ENCODE data around the gene CES3.
A peak's percentile ranks its signal among the peaks of the same experiment; 100 is the strongest.

CES3 gene

DNA sequence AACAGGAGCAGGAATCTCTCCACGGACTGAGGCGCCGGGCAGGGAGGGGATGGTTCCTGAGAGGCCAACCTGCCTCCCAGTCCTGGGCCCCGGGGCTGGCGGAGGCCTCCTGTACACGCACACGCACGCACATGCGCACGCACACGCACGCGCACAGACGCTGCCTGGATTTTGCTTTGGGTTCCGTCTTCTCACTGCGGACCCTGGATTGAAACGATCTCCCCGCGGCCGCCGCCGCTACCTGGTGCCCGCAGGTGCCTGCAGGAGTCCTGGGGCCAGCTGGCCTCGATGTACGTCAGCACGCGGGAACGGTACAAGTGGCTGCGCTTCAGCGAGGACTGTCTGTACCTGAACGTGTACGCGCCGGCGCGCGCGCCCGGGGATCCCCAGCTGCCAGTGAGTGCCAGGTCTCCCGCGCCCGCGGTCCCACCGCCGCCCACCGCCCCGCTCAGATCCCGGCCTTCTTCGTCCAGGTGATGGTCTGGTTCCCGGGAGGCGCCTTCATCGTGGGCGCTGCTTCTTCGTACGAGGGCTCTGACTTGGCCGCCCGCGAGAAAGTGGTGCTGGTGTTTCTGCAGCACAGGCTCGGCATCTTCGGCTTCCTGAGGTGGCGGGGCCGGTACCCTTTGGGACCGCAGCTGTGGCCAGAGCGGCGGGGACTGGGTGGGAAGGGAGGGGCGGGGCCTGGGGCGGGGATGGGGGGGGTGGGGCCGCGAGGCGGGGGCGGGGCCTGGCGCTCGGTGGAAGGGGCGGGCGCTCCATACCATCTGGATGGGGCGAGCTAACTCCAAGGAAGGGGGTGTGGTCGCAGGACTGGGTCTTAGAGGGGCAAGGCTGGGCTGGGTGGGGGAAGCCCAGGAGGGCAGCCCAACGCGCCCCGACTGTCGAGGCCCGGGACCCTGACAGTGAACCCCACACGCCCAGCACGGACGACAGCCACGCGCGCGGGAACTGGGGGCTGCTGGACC lies 39.6 kb downstream of the CES3 start:
- DNase-seq (ENCODE audit: extremely low read depth in 1 of 2, low read depth in 1 of 2): peak in 1 of 2 donors; percentile 29

DNA sequence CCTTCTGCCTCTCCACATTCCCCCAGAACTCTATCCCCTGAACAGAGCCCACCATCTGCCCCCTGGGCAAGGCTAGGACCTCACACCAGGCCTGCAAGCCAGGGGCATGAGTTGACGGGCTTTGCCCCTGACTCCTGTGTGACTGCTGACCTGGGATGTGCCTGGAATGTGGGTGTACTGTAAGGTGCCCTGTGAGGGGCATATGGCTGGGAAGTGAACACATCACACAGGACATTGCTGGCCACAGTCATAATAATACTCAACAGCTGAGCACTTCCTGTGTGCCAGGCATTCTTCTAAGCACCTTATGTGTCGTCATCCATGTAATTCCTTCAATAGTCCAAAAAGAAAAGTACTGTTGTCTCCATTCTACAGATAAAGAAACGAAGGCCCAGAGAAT lies 40.7 kb downstream of the CES3 start:
- no peak for DNase-seq (ENCODE audit: extremely low read depth in 1 of 2, low read depth in 1 of 2)

DNA sequence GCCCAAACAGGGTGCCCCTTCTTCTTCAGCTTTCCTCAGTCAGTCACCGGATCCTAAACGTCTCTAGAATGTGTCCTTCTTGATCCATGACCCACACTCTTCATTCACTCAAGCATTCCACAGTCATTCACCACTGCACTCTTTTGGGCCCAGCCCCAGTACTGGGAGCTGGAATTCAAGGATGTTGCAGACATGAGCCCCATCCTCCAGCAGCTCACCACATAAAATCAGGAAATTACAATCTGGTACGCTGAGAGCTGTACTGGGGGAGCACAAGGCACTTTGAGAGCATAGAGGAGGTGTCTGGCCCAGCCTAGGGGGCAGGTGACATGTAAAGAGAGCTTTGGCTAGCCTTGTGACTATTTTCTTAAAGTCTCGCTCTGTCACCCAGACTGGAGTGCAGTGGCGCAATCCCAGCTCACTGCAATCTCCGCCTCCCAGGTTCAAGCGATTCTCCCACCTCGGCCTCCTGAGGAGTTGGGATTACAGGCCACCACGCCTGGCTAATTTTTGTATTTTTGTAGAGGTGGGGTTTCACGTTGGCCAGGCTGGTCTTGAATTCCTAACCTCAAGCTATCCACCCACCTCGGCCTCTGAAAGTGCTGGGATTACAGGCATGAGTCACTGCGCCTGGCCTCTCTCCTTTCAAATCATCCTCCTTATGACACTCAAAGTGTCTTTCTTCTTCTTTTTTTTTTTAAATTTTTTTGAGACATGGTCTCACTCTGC lies 46.0 kb downstream of the CES3 start:
- no peak for DNase-seq (ENCODE audit: extremely low read depth in 1 of 2, low read depth in 1 of 2)

DNA sequence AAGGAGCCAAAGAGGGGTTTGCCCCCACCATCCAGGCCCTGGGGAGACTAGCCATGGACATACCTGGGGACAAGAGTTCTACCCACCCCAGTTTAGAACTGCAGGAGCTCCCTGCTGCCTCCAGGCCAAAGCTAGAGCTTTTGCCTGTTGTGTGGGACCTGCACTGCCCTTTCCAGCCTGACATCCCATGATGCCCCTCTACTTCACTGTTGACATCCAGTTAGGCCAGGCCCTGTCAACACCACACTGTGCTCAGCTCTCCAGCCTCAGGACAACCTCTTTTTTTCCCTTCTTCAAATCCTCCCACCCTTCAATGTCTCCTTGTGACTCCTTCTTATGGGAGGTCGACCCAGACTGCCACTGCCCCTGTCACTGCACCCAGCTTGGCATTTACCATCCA lies 48.1 kb downstream of the CES3 start:
- DNase-seq (ENCODE audit: extremely low read depth in 1 of 2, low read depth in 1 of 2): no peak

DNA sequence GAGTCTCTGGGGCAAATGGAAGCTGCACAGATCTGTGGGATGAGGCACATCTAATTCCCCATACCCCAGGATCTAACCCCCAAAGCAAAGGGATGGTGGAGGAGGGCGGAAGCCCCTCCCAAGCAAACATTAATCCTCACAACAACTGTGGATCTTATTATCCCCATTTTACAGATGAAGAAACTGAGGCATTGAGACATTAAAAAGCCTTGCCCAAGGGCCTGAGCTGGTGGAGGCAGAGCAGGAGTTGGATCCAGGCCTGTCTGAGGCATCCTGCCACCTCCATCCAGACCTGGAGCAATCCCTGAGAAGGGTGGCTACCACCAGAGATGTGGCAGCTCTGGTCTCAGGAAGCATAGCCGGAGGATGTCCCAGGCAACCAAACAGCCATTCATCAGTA lies 50.2 kb downstream of the CES3 start:
- no peak for DNase-seq (ENCODE audit: extremely low read depth in 1 of 2, low read depth in 1 of 2)

DNA sequence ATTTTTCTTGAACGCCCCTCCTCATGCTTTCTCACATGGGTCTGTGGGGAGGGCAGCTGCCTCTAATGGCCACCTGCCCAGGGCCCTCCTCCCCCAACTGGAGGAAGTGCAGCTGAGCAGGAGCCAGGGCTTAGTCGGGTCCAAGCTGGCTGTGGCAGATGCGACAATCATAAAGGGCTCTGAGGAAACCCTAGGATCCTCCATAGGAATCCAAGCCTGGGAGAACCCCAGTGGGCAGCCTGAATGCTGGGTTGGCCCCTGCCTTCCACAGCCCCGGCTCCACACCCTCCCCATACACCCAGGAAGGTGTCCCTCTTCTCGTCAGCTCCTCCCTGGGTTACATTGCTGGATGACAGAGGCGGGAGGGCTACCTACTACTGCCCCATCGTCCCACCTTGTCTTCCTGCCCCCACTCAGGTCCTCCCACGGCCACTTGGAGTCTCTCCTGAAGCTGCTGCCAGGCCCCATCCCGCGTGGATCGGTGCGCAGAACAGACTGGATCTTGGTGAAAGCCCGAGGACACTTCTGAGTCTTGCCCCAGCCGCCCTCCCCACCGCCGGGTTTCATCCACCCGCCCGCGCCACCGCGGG lies 52.3 kb downstream of the CES3 start:
- DNase-seq (ENCODE audit: extremely low read depth in 1 of 2, low read depth in 1 of 2): no peak

DNA sequence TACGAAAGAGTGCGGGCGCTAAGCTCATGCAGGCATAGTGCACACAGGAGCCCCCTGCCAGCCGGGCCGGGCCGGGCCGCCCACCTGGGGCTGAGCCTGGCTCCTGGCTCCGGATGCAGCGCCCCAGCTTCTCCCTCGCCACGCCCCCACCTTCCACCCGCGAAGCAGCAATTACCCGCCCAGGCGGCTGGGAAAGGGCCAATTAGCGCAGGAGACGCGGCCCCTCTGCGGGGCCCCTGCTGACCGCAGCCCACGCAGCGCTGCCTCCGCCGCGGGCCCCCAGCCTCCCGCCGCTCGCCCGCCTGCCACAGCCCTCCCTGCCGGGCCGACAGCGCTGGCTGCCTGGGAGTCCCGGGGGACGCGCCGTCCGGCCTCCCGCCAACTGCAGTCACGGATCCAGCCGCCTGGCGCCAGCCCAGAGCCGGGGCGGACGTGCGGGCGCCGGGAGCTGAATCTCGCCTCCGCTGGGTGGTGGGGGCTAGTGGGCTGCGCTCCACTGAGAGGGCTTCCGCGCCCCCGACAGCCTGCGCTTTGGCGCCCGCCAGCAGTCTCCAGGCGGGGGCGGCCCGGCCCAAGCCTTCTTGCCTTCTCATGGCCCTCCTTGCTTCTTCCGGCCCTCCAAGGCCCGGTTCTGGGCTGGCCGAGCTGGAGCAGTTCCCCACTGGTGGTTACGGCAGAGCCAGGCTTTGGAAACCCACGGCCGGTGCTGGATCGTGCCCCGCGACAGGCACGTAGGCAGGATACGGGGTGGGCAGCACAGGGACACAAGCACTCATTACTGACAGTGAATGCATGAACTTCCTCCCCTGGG lies 53.0 kb downstream of the CES3 start:
- DNase-seq (ENCODE audit: extremely low read depth in 1 of 2, low read depth in 1 of 2): peak; percentile 75 to 84

DNA sequence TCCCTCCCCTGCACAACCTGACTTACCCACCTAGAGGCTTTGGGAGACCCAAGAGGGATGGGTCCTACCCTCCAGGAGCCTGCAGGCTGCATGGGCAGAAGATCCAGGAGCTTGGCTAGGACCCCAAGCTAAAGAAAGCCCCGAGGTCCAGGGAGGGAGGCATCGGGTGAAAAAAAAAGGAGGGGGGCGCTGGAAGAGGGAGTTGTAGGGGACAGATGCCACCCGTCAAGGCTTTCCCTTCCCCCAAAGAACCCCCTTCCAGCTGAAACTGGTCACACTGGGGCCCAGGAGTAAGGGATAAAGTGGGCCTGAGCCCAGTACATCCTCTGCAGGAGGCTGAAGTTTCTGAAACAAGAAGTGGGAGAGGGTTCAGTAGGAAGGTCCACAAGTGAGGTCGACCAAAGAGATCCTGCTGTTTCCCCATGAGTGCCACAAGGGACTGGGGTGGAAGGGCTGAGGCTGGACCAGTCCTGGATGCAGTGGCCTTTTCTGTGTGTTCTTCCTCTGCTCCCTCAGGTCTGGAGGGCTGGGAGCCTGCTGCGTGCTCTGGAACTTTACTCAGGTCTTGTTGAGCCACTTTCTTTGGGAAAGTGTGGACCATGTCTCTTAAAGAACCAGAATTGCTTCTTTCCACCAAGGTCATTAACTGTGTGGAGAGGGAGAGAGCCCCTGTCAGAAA lies 53.7 kb downstream of the CES3 start:
- DNase-seq (ENCODE audit: extremely low read depth in 1 of 2, low read depth in 1 of 2): no peak

DNA sequence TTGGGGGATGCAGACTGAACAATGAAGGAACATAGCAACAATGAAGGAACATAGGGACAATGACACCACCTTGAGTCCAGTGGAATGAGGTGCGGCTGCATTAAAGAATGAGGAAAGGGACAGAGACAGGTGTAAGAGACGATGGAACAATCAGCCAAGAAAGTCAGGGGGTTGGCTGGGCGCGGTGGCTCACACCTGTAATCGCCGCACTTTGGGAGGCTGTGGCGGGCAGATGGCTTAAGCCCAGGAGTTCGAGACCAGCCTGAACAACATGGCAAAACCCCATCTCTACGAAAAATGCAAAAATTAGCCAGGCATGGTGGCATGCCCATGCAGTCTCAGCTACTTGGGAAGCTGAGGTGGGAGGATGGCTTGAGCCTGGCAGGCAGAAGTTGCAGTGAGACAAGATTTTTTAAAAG lies 54.3 kb downstream of the CES3 start:
- DNase-seq (ENCODE audit: extremely low read depth in 1 of 2, low read depth in 1 of 2): peak in 1 of 2 donors; percentile 12

DNA sequence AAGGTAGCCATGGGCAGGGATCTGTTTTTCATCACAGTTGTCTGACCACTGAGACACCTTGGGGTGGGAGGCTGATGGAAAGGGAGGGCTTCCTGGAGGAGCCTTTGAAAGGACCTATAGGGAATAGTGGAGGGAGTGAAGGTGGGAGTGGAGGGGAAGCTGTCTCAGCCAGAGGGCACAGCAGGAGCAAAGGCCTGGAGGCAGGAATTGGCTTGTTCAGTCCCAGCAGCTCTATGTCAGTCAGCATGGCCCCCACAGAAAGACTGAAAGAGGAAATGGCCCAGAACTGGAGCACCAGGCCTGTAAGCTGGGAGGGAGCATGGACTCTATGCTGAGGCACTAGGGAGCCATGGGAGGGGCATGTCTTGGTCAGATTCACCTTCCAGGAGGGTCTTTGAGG lies 55.1 kb downstream of the CES3 start:
- DNase-seq (ENCODE audit: extremely low read depth in 1 of 2, low read depth in 1 of 2): no peak

DNA sequence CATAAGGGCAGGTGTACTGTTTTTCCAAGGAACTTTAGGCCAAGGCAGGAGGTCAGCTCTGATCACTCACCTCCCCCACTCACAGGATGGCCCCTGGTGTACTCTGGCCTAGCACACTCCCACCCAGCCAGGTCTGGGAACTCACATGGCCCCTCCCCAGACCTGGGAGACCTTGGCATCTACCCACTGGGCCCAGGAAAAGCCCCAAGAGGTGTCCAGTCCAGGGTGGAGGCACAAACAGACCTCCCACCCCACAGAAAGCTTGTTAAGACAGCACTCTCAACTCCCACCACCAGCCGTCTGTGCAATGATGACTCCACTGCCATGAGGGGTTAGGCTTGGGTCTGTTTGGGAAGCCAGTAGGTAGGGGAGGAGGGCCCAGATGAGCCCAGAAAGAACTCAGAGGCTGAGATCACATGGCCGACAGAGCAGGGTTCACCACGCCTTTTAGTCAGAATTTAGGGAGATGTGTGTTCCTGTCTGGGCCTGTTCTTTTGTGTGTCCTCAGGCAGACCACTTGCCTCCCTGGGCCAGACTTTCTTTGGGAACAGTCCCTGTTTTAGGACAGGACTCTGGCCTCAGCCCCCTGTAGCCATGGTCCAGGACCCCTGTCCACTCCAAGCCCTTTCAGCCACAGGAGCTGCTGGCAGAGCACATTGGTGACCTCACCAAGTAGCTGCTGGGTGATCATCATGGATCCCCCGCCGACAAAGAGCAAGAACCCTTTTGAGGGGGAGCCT lies 55.8 kb downstream of the CES3 start:
- no peak for DNase-seq (ENCODE audit: extremely low read depth in 1 of 2, low read depth in 1 of 2)

DNA sequence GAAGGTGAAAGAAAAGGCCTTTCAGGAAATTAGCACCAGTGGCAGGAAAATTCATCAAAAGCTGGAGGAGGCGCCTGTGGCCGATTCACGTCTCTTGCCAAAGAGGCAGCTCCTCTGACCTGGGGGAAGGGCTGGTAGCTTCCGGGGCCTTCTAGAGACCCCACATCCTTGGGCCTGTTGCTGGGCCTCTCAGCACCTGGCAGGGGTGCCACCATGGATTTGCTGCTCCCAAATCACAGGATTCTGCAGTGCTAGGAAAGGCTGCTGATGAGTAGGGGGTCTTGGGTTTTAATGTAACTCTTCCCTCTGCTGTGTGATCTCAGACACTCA lies 56.3 kb downstream of the CES3 start:
- DNase-seq (ENCODE audit: extremely low read depth in 1 of 2, low read depth in 1 of 2): no peak

DNA sequence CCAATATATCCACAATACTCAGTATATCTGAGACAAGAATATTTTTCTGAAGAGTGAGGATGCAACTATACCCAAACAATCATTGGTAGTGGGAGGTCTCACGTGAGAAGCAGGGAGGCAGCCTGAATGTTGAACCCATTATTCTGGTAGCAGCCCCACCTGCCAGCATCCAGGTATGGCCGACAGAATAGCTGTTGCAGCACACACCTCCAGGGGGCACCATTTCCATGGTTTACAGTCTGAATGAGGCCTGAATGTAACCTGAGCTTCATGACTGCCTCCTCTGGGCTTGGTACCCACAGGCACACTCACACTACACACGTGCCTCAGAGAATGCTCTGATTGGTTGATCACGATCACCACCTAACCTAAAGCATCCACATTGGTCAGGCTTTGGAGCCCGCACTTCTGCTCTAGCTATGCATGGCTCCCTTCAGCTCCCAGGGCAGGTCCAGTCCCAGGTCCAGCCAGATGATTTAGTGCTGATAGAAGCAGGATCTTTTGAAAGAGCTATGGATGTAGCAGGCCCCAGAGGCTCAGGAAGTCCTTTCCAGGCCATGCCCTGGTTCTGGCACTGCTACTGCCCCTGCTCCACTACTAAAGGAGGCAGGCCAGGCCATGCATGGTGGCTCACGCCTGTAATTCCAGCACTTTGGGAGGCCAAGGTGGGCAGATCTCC lies 56.9 kb downstream of the CES3 start:
- DNase-seq (ENCODE audit: extremely low read depth in 1 of 2, low read depth in 1 of 2): peak; percentile 59 to 85

DNA sequence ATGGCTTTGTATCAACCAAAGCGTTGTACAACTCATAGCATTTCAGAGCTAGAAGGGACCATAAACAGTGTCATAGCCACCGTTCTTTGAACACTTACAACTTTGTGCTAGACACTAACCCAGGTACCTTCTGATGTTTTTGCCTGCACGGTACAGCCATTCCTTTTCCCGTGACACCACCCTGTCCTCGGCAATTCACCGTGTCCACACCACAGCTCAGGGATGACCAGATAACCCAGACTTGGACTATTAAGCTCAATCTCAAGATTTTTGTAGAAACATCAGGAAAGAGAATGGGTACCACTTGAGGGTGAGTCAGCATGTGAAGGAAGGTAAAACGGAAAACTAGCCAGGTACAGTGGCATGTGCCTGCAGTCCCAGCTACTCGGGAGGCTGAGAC lies 58.1 kb downstream of the CES3 start:
- no peak for DNase-seq (ENCODE audit: extremely low read depth in 1 of 2, low read depth in 1 of 2)

DNA sequence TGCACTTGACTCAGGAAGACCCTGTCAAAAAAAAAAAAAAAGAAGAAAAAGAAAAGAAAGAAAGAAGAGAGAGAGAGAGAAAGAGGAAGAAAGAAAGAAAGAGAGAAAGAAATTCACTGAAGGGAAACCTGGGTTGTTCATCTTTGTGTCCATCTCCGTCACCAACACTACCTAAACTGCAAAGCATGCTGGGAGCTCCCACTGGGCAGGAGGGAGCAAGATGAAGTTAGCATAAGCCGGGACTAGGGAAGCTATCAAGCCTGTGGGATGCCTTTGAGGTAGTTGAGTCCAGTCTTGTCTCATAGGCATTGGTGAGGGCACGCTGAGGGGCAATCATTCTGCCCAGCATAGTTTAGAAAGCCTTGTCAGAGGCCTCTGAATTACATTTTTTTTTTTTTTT lies 60.3 kb downstream of the CES3 start:
- no peak for DNase-seq (ENCODE audit: extremely low read depth in 1 of 2, low read depth in 1 of 2)

DNA sequence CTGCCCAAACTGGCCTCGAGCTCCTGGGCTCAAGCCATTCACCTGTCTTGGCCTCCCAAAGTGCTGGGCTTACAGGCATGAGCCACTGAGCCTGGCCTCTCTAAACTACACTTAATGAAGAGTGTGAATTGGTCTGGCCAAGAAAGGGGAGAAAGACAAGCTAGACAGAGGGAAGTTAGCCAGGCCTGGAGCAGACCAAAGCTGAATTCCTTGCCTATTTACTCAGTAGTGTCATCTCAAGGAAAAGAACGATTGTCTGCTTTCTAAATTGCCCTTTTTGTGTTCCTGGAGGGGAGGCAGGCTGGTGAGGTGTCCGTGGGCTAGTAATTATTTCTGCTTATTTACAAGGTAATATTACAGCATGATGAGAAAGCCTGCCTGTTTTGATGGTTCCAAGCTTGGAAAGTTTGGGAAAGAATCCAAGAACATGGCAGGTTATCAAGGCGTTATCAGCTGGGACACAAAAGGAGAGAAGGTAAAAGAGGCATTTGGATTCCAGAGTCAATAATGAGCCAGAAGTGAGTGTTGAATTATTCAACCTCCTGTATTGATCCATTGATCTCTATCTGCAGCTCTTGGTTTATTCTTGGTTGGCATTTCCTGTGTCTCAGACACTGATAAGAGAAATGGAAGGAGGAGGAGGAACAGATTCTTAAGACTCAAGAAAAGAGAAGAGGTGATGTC lies 61.6 kb downstream of the CES3 start:
- no peak for DNase-seq (ENCODE audit: extremely low read depth in 1 of 2, low read depth in 1 of 2)

DNA sequence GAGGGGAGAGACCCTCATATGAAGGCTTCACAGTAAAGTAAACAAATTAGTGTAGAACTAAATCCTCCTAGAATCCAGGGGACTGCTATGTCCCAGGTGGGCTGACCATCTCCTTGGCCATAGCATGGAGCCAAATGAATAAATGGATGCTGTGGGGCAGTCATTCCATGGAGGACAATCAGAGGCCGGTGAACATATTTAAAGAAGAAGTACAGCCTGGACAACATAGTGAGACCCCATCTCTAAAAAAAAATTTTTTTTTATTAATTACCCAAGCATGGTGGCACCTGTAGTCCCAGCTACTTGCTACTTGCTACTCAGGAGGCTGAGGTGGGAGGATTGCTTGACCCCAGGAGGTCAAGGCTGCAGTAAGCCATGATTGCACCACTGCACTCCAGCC lies 62.6 kb downstream of the CES3 start:
- DNase-seq (ENCODE audit: extremely low read depth in 1 of 2, low read depth in 1 of 2): no peak
